Lung microvascular endothelial cell (primary cell): ENCODE data around the gene SLC22A23. TPM values are rescaled to one million over a fixed set of nuclear protein-coding genes. Genes with fewer than 3 reads are reported as not detected.
A peak's percentile ranks its signal among the peaks of the same experiment; 100 is the strongest.
"Not testable (repeated sequence)": the region's sequence is repeated elsewhere in the genome, so short reads cannot be mapped to it uniquely, and the experiment has no call there.

Experiments
- DNase-seq, 2 donors: peaks; one replicate each; pipeline versions ENCODE4 v3.0.0 to v3.0.0-alpha.2; 2010; ENCODE audit warnings: low read depth in 2 of 2
- total RNA-seq: library from RNA; depleted of rRNA; stranded (reverse); fragments of >200 nt; gene quantifications from 2 replicates; pipeline ENCODE4 v1.2.1, GENCODE V29; 2014

SLC22A23 gene
- total RNA-seq, 1 donor from 2014 or later = 59.3 TPM

- no peak for DNase-seq
These were observed 70.4 kb downstream of the SLC22A23 start for GRCh38 chr6:3386374-3386857.

- peak in 1 of 2 donors; percentile 52 for DNase-seq
These were observed 71.1 kb downstream of the SLC22A23 start for GRCh38 chr6:3385660-3386151.

- DNase-seq = not testable (repeated sequence)
These were observed 71.7 kb downstream of the SLC22A23 start for GRCh38 chr6:3385181-3385580.

- DNase-seq = no peak
These were observed 72.4 kb downstream of the SLC22A23 start for GRCh38 chr6:3384241-3385143.

- no peak for DNase-seq
These were observed 73.3 kb downstream of the SLC22A23 start for GRCh38 chr6:3383525-3383924.

- DNase-seq = peak in 1 of 2 donors; percentile 60
These were observed 74.2 kb downstream of the SLC22A23 start for GRCh38 chr6:3382326-3383279.

- DNase-seq = no peak
These were observed 75.5 kb downstream of the SLC22A23 start for GRCh38 chr6:3381233-3381921.

- DNase-seq = peak in 1 of 2 donors; percentile 27
These were observed 76.3 kb downstream of the SLC22A23 start for GRCh38 chr6:3380344-3381232.

GRCh38 chr6:3379482-3380060 is 77.3 kb downstream of the SLC22A23 start:
- DNase-seq = no peak

- not testable (repeated sequence) for DNase-seq
These were observed 78.0 kb downstream of the SLC22A23 start for GRCh38 chr6:3378808-3379207.

- DNase-seq = not testable (repeated sequence)
These were observed 78.5 kb downstream of the SLC22A23 start for GRCh38 chr6:3378398-3378782.

- DNase-seq = peak in 1 of 2 donors; percentile 25
These were observed 79.1 kb downstream of the SLC22A23 start for GRCh38 chr6:3377536-3378397.

- no peak for DNase-seq
These were observed 79.8 kb downstream of the SLC22A23 start for GRCh38 chr6:3376893-3377535.

GRCh38 chr6:3376064-3376463 is 80.8 kb downstream of the SLC22A23 start:
- DNase-seq = no peak

- no peak for DNase-seq
These were observed 83.2 kb downstream of the SLC22A23 start for GRCh38 chr6:3373597-3374203.

GRCh38 chr6:3372912-3373554 is 83.8 kb downstream of the SLC22A23 start:
- DNase-seq = no peak

- no peak for DNase-seq
These were observed 84.5 kb downstream of the SLC22A23 start for GRCh38 chr6:3372184-3372846.
